ENCODE measurements around the gene VMAC.
"Not testable (repeated sequence)": the region's sequence is repeated elsewhere in the genome, so short reads cannot be mapped to it uniquely, and the experiment has no call there.

The VMAC gene

GRCh38 chr19:5884065-5884811 lies 20.4 kb upstream of the VMAC start:
- not testable (repeated sequence) for DNase-seq (ENCODE audit: low read depth)

DNA sequence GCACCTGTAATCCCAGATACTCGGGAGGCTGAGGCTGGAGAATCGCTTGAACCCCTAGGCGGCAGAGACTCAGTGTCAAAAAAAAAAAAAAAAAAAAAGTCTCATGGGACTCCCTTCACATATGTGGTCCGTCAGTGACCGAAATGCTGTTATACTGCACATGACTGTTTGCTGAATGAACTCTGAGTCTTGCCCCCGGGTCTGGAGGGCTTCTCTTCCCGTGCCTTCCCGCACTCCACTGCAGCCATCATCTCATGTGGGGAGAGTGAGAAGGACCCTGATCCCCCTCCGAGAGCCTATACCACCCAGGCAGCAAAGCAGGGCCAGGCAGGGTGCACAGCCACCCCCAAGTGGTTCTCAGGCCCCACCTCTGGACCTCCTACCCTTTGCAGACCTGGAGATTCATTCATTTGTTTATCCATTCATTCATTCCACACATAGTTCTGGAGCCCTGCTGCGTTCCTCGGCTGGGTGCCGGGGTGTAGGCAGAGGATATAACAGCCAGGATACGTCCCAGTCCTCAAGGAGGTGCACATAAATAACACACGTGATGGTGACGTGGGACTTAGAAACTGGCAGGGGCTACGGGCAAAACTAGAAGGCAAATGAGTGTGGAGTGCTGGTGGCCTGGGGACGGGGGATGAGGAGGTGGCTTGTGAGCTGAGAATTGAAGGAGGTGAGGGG lies 15.2 kb upstream of the VMAC start:
- peak; percentile 81 for DNase-seq (ENCODE audit: low read depth)

- DNase-seq (ENCODE audit: low read depth) = no peak
These were observed 14.6 kb upstream of the VMAC start for GRCh38 chr19:5890099-5890498.

- DNase-seq (ENCODE audit: low read depth) = no peak
These were observed 13.1 kb upstream of the VMAC start for GRCh38 chr19:5891572-5891937.

DNA sequence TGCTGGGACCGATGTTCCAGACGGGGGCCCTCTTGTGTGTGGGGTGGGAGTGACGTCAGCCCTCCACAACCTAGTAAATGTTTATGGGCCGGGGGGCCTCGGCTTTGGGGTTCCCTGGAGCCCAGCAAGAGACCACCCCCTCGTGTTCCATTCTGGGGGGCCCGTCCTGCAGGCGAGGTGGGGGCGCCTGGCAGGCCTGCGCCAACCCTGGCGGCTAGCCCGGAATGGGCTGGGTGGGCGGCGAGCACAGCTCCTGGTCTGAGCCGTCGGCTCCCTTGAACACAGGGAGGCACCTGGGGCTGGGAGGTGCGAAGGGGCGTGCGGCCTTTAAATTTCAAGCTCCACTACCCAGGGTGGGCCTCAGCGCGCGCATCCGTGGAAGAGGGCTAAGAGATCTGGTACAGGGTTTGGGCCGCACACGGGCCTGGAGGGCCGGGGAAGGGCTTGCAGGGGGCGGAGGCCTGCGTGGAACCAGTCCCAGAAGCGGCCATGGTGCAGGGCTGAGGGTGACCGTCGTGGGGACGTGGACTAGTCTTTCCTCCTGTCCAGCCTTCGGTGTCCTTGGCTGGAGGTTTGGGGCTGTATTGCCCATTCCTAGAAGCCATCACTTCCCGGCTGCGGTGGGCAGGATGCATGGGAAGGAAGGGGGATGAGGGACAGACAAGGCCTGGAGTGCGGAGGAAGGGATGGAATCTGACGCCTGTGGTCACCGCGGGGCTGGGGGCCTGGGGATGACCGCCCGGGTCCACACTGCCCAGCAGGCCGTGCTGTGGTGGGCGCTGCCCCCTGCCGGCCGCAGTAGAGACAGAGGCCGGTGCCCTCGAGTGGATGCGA lies 12.5 kb upstream of the VMAC start:
- peak; percentile 63 for DNase-seq (ENCODE audit: low read depth)

DNA sequence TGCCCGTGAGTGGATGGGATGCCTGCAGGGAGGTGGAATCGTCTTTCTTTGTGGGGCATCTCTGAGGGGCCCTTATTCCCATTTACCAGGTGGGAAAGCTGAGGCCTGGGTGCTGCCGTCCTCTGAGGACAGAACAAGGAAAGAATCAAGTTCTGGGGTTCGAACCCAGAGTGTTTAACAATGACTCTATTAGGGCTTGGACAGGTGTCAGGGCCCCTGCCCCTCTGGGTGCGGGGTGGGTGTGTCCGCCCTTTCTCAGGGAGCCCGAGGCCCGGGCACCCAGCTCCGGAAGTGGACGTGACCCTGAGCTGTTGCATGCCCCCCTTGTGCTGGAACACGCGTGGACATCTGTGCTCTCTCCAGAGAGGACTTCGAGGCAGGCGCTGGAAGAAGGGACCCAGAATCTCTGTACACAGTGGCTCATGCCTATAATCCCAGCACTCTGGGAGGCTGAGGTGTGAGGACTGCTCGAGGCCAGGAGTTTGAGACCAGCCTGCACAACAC lies 11.8 kb upstream of the VMAC start:
- no peak for DNase-seq (ENCODE audit: low read depth)

DNA sequence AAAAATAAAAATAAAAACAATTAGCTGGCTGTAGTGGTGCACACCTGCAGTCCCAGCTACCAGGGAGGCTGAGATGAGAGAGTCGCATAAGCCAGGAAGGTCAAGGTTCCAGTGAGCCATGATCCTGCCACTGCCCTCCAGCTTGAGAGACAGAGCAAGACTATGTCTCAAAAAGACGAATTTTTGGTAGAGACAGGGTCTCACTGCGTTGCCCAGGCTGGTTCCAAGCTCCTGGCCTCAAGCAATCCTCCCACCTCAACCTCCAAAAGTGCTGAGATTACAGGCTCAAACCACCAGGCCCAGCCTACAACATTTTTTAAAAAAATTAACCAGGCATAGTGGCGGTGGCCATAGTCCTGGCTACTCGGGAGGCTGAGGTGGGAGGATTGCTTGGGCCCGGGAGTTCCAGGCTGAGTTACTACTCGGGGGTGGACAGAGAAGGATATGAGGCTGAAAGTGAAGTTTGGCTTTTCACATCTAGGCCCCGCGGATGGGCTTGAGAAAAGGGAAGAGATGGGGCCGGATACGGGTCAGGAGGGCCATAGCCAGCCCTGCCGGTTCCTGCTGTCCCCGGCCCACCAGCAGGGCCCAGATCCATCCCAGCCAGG lies 11.3 kb upstream of the VMAC start:
- DNase-seq (ENCODE audit: low read depth) = no peak

DNA sequence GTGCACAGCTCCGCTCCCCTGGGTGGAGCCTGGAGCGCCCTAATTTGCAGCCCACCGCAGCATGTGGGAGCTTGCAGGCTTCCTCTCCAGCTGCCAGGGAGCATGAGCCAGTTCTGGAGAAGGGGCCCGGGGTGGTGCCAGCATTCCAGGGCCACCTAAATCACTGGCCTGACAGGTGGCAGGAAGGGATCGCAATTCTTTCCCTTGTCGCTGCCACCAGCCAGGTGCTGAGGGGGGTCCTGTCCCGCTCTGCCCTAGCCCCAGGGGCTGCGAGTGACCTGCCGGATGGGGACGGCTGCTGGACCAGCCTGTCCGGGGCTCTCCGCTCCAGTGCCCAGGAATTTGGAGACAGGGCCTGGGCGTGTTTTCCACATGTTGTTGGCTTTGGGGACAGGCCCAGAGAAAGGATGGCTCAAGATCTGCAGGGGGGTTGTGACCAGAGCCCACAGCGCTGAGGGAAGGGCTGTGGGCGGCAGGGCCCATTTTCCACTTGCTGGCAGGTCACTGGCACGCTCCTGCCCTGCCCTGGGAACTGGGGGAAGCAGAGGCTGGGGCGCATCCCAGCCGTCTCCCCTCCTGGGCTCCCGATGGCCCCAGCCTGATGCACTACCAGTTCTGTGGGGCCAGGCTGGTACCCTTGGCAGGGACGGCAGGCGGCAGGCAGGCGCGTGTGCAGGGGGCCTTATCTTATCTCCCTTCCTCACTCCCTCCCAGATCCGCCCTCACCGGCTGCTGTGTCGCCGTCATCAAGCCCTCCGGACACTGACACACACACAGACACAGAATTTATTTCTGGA lies 10.6 kb upstream of the VMAC start:
- DNase-seq (ENCODE audit: low read depth) = no peak

DNA sequence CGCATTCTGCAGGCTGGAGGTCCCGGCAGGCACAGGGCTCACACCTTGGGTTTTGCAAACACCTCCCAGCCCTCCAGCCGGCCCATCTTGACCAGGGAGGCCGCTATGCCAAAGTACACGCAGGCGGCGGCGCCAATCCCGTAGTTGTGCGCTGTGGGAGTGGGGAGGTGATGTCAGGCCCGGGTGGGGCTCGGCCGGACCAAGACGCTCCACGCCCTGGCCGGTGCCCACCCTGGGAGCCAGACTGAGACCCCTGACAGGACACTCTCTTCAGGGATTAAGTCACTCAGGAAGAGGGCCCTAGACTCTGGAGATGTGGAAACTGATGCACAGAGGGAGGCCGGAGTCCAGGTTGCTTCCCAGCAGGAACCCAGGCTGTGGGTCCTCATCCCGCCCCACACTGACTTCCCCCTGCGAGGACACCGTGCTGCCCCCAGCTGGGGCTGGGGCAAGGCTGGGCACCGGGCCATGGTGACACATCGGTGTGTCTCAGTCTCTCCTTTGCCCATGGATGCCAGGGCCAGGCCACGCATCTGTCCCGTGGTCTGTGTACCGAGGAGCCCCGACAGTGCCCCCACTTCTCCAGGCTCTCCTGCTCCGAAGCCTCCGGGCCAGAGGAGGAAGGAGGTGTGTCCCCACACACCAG lies 9.8 kb upstream of the VMAC start:
- no peak for DNase-seq (ENCODE audit: low read depth)

DNA sequence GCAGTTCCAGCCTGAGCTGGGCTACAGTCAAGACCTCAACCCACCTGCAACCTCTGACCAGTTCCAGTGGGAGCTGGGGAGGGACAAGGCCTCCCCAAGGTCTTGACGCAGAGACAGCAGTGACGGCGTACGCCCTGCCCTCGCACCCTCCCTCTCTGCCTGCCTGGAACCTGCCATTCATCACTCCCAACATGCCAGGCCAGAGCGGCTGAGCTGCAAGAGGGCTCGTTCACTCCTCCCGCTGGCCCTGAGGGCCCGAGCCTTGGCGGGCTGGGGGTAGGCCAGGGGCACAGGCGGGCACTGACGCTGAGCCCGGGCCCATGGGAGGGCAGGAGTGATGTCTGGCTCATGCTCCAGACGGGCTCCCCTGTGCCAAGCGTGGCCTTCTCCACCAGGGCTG lies 9.3 kb upstream of the VMAC start:
- no peak for DNase-seq (ENCODE audit: low read depth)

DNA sequence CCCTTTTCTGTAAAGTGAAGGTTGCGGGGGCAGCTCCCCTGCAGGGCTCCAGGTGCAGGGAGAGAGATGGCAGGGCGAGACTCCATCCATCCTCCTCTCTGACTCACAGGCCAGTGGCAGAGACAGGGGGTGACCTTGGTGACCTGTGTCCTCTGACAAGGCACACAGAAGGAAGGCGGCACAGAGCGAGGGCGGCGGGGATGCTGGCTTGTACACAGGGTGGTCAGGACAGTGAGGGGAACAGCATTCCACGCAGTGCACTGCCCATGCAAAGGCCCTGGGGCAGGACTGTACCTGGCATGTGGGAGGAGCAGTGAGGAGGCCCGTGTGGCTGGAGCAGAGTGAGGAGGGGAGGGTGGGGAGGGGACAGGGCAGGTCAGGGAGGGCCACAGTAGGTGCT lies 8.8 kb upstream of the VMAC start:
- no peak for DNase-seq (ENCODE audit: low read depth)

DNA sequence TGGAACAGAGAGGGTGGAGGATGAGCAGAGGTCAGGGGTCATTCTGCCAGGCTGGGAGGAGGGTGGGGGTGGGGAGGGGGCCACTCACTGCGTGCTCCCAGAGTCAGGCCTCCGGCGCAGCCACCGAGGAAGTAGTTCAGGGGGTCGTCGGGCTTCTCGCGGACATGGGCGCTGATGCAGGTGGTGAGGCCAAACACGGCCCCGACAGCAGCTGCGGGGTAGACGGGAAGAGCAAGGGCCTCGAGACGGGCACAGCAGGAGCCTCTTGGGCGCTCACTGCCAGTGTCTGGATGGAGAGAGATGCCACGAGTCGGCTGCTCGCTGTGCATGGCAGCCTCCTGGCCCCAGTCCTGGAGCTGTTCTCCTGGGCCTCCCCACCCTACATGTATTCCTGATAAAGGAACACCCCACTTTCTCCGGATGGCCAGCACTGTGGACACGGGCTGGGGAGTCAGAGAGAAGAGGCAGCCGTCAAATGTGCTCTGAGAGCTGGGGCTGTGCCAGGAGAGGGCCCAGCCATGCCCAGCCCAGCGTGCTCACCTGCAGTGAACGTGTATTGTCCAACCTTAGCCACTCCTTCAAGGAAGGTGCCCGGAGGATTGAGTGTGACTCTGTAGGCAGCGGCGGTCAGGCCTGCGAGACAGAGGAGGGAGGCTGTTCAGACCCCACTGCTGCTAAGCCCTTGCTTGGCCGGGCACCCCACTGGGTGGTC lies 8.2 kb upstream of the VMAC start:
- DNase-seq (ENCODE audit: low read depth) = no peak

DNA sequence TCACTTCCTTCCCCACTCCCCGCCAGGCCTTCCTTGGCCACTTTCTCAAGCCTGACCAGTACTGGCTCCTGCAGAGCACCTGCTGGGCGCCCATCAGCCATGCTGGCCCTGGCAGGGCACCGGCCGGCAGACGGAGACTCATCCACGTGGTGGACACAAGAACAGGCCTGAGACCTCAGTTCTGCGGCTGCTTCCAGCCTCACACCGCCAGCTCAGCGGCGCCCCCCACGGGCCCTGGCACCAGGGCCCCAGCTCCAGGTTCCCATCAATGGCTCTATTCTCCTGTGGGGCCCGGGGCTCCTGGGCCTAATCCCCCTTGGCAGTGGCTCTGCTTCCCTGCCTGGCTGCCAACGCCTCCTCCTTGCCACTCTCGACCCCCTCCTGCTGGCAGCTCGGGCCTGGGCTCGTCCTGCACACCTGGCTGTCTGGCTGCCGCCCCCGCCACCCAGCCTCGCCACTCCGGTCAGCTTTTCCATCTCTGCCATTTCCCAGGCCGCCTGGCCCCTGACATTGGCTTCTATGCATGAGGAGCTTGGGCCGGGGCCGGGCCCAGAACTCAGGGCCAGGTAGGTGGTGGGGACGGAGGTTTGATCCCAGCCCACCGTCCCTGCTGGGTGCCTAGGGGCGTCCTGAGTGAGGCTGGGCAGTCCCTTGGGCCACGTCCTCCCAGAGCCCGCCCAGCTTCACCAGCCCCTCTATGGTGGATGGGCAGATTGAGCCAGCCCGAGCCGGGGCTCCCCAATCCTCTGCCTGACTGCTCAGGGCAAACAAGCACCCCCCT lies 7.3 kb upstream of the VMAC start:
- no peak for DNase-seq (ENCODE audit: low read depth)

- DNase-seq (ENCODE audit: low read depth) = no peak
These were observed 4.7 kb upstream of the VMAC start for GRCh38 chr19:5899728-5900526.

DNA sequence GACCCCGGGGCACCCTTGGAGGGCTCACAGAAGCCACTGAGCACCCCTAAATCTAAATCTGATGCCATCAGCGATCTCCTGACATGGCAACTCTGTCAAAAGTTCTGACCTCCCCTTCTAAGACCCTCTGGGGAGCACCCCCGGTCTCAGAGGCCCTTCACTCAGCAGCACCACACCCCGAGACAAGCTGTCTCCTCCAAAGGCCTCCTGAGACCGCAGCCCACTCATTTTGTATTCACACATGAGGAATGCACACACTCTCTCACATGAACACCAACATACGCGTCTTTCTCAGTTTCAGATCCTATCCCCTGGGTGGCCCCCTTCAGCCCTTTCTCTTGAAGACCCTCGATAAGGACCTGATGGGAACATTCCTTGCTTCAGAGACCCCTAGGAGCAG lies 3.7 kb upstream of the VMAC start:
- DNase-seq (ENCODE audit: low read depth) = no peak

DNA sequence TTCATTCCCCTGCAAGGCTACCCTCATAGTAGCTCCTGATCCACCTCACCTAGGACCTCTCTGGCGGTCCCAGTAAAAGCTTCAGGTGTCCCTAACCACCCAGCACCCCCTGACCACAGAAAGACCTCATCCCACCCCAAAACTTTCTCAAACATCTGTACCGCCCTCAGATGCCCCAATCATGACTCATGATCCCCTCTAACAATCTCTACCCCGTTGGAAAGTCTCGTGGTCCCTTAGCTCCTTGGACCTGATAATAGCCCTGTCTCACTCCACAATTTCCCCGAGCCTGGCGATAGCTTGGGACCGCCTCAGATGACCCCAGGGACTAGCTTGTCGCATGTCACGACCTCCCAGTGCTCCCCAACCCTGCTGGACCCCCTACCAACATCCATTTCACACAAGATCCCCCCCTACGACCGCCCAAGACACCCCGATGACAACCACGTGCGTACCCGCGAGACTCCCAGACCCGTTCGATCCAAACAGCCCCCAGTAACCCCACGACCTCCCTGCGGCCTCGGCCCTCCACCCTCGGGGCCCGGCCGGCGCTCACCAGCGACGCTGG lies 1.5 kb upstream of the VMAC start:
- DNase-seq (ENCODE audit: low read depth) = peak; percentile 69

GRCh38 chr19:5903624-5904351 lies 884 bp upstream of the VMAC start, which contains the start of gene NDUFA11:
Gene NDUFA11, minus strand, starts transcription at chr19:5903790. Its CDS starts 82 bp downstream, at chr19:5903708.
- DNase-seq (ENCODE audit: low read depth) = no peak
